ENCODE results near the gene ITIH1. TPM values are rescaled to one million over a fixed set of nuclear protein-coding genes. Genes with fewer than 3 reads are reported as not detected.

The ITIH1 gene
- total and polyA plus RNA-seq, 2 of the 4 experiments (the other 2 are of a cell fraction) = not detected

GRCh38 chr3:52787246-52787645 lies 9.8 kb downstream of the ITIH1 start:
- Histone ChIP-seq H3K18ac (ENCODE audit: low read depth, low read length) (no peak overlapping the region), H3K23ac (ENCODE audit: low read depth, low read length) (no peak overlapping the region), H2AK5ac (ENCODE audit: low read depth, low read length) (no peak overlapping the region), H2BK15ac (ENCODE audit: low read depth, low read length) (no peak overlapping the region), H4K8ac (ENCODE audit: low read depth in 2 of 2, low read length in 2 of 2) (no peak overlapping the region), H3K4me3 (ENCODE audit: insufficient read depth, low read depth, low read length) (no peak overlapping the region), H3K27me3 (ENCODE audit: control insufficient read depth, insufficient read depth, low read length) (peaks cover 53% of the 10 kb centered on the region), H4K20me1 (ENCODE audit: insufficient read depth, low read length) (no peaks in the 10 kb centered on the region), H3K4ac (ENCODE audit: low read depth, low read length) (no peak overlapping the region), H2BK120ac (ENCODE audit: low read depth, low read length) (no peak overlapping the region), H3K56ac (ENCODE audit: extremely low read depth, insufficient read depth, low read length) (no peak overlapping the region), H3K27ac (ENCODE audit: insufficient read depth, low read length) (no peak overlapping the region), H3K14ac (replicated peaks; ENCODE audit: low read depth, low read length) (no peak overlapping the region), H2BK20ac (ENCODE audit: low read depth, low read length) (no peak overlapping the region), H3K9me1 (ENCODE audit: insufficient read depth, low read length) (no peaks in the 10 kb centered on the region; the same call in 1 of the 2 replicates), H2AK9ac (replicated peaks; ENCODE audit: low read depth, low read length, poor library complexity) (no peak overlapping the region), H3K9me3 (ENCODE audit: control insufficient read depth, insufficient read depth, low read length) (no peaks in the 10 kb centered on the region), H3K4me2 (ENCODE audit: low read depth, low read length) (no peak overlapping the region), H4K91ac (ENCODE audit: insufficient read depth, low read depth, low read length) (no peak overlapping the region), H3K36me3 (ENCODE audit: control insufficient read depth, insufficient read depth, low read length) (no peaks in the 10 kb centered on the region), H3K79me1 (ENCODE audit: low read depth in 1 of 2, low read length in 2 of 2) (no peaks in the 10 kb centered on the region), H3K4me1 (ENCODE audit: control insufficient read depth, insufficient read depth, low read length) (no peaks in the 10 kb centered on the region), H3K9ac (ENCODE audit: low read depth, low read length) (no peak overlapping the region), H2BK5ac (ENCODE audit: low read depth, low read length, poor library complexity, severe bottlenecking) (no peak overlapping the region), H2AFZ (replicated peaks; ENCODE audit: low read length, poor library complexity) (no peak overlapping the region), H4K5ac (ENCODE audit: low read depth, low read length) (no peak overlapping the region)
- dilution Hi-C loops (cut with HindIII; ENCODE audit: low sequenced_read_pairs, unreplicated experiment) = no loop called here
- intact Hi-C loops (cut with micrococcal nuclease) = no loop called here
- BruUV-seq (replicated peaks) = no TSS peak
- CTCF ChIA-PET = no interaction called here
- DNase-seq (no peak), ATAC-seq (ENCODE audit: low read depth) (no peak)
- TF ChIP-seq USF2 (IDR thresholded peaks at IDR 0.05; ENCODE audit: low read depth, low read length) = no peak
- no peak for TF ChIP-seq MXI1 (IDR thresholded peaks at IDR 0.05; ENCODE audit: borderline replicate concordance, low read depth, low read length)
- TF ChIP-seq RAD21 (IDR thresholded peaks at IDR 0.05; ENCODE audit: low read length) = no peak
- no peak for TF ChIP-seq MAZ (IDR thresholded peaks at IDR 0.05; ENCODE audit: borderline replicate concordance, low read depth, low read length)
- 55% methylated on average over 4 of the region's 11 CpGs; no CpG with 5 or more reads in 1 of the 2 experiments for WGBS, 2 experiments (ENCODE audit: extremely low coverage in 2 of 2, insufficient read length in 1 of 2)
- POLR2A ChIA-PET (ENCODE audit: unreplicated experiment) = no interaction called here
- in situ Hi-C loops (cut with MboI; ENCODE audit: low sequenced_read_pairs) = no loop called here

Data from IMR-90 (cell line).